K562 (cell line): ENCODE data around the gene CTIF. TPM values are rescaled to one million over a fixed set of nuclear protein-coding genes. Genes with fewer than 3 reads are reported as not detected.

Experiments used
- ATAC-seq: fragments of 200-7000 bp; cut with Tn5 transposase; 3 replicates; pipeline ENCODE4 v1.9.1; 2020; ENCODE audit warnings: moderate library complexity
- BruUV-seq: library from RNA; stranded (reverse); fragments of 400-500 nt; replicated peaks from 2 replicates; lab custom pipeline; 2021; lab: Mats Ljungman, UMichigan
- CTCF ChIA-PET: fragments of 300-600 bp; formaldehyde crosslinking; extraction: SDS; loops from one replicate; lab custom pipeline; 2021; ENCODE audit warnings: low intra/inter-chr PET ratio; lab: Yijun Ruan, JAX
- POLR2A ChIA-PET: fragments of 300-600, 350-650 bp; sonication (Branson Sonifier 250); formaldehyde crosslinking; extraction: SDS; loops from one replicate; lab custom pipeline; 2021; ENCODE audit warnings: antibody characterized with exemption, inconsistent platforms; lab: Yijun Ruan, JAX
- DNase-seq, 4 experiments: peaks; one replicate each; pipeline versions ENCODE4 v3.0.0 to v3.0.0-alpha.2; 2011 to 2018; ENCODE audit warnings: low spot score in 3 of 4, mixed read lengths in 3 of 4; ENCODE audit errors: extremely low read depth in 1 of 4
- FAIRE-seq: peaks from 2 replicates; lab custom pipeline; 2011; peaks lifted over from hg19 to GRCh38; lab: Jason Lieb, UNC
- H2AFZ ChIP-seq: 2 replicates; pipeline ENCODE4 v1.6.0; 2011; ENCODE audit warnings: low read depth, low read length, control low read depth, inconsistent platforms
- H3K27ac ChIP-seq: fragments of 200-600 bp; 3 replicates; pipeline ENCODE4 v1.8.0; 2011; ENCODE audit warnings: low read depth, mild to moderate bottlenecking, control low read depth, inconsistent platforms, low read length, moderate library complexity, mixed read lengths; ENCODE audit errors: extremely low read depth
- H3K27me3 ChIP-seq, 2 experiments: fragments of 300-600 bp in 1 of 2; 2 replicates in 1 of 2; 3 replicates in 1 of 2; pipeline versions ENCODE4 v1.6.0 to v1.8.0; 2011; ENCODE audit warnings: inconsistent platforms in 2 of 2, low read length in 2 of 2, mild to moderate bottlenecking in 1 of 2, mixed read lengths in 1 of 2, moderate library complexity in 1 of 2; ENCODE audit not compliant: control insufficient read depth in 2 of 2, insufficient read depth in 2 of 2
- H3K36me3 ChIP-seq: fragments of 300-600 bp; 3 replicates; pipeline ENCODE4 v1.8.0; 2011; ENCODE audit warnings: mild to moderate bottlenecking, low read length, inconsistent platforms; ENCODE audit not compliant: control insufficient read depth, insufficient read depth
- H3K4me1 ChIP-seq, 2 experiments: fragments of 200-600 bp in 1 of 2; replicated peaks in 1 of 2; 2 replicates in 1 of 2; 3 replicates in 1 of 2; pipeline versions ENCODE4 v1.5.1 to v1.8.0; 2011; ENCODE audit warnings: inconsistent platforms in 2 of 2, low read length in 2 of 2, mild to moderate bottlenecking in 1 of 2, mixed read lengths in 1 of 2, moderate library complexity in 1 of 2; ENCODE audit not compliant: control insufficient read depth in 2 of 2, insufficient read depth in 2 of 2
- H3K4me2 ChIP-seq: 2 replicates; pipeline ENCODE4 v1.6.1; 2011; ENCODE audit warnings: low read length, control low read depth, inconsistent platforms, mixed read lengths; ENCODE audit not compliant: insufficient read depth
- H3K4me3 ChIP-seq: fragments of 200-600 bp; sonication (generic), shearing (Covaris generic); 2 replicates; pipeline ENCODE4 v1.5.1; 2016; ENCODE audit warnings: control low read depth, inconsistent platforms
- H3K79me2 ChIP-seq: fragments of 200-600 bp; 3 replicates; pipeline ENCODE4 v1.8.0; 2011; ENCODE audit warnings: low read length, inconsistent platforms; ENCODE audit not compliant: control insufficient read depth, insufficient read depth
- H3K9ac ChIP-seq, 2 experiments: 2 replicates each; pipeline versions ENCODE4 v1.6.0 to v1.6.1; 2011; ENCODE audit warnings: low read depth in 2 of 2, low read length in 2 of 2, control low read depth in 1 of 2, inconsistent platforms in 1 of 2, mild to moderate bottlenecking in 1 of 2, mixed read lengths in 1 of 2; ENCODE audit not compliant: insufficient read depth in 1 of 2
- H3K9me1 ChIP-seq: one replicate; pipeline ENCODE4 v1.6.0; 2011; ENCODE audit warnings: inconsistent platforms, mild to moderate bottlenecking, low read length, moderate library complexity; ENCODE audit not compliant: control insufficient read depth, insufficient read depth
- H3K9me3 ChIP-seq: replicated peaks from 2 replicates; pipeline ENCODE4 v1.5.1; 2011; ENCODE audit warnings: low read depth, low read length, inconsistent platforms; ENCODE audit not compliant: control insufficient read depth, insufficient read depth
- H4K20me1 ChIP-seq: replicated peaks from 2 replicates; pipeline ENCODE4 v1.6.1; 2011; ENCODE audit warnings: low read length, inconsistent platforms, mixed read lengths; ENCODE audit not compliant: control insufficient read depth, insufficient read depth
- ATF7 ChIP-seq: fragments of 450-650 bp; IDR thresholded peaks from 2 replicates; pipeline ENCODE4 v1.7.1; 2014; ENCODE audit warnings: mild to moderate bottlenecking, moderate library complexity
- JUND ChIP-seq, 2 experiments: IDR thresholded peaks; 2 replicates in 1 of 2; 3 replicates in 1 of 2; pipeline ENCODE4 v1.6.1; 2011; ENCODE audit warnings: borderline replicate concordance in 2 of 2, low read depth in 2 of 2, low read length in 2 of 2, improper control_type of control experiment in 1 of 2, missing biosample characterization in 1 of 2, missing genetic modification characterization in 1 of 2, missing genetic modification reagents in 1 of 2
- MITF ChIP-seq: IDR thresholded peaks from 2 replicates; pipeline ENCODE4 v1.6.1; 2014; ENCODE audit warnings: antibody characterized with exemption
- NR2C2 ChIP-seq, 2 experiments: fragments of 200-800 bp in 1 of 2; sonication (Bioruptor generic) in 1 of 2; sonication (generic) in 1 of 2; formaldehyde crosslinking in 1 of 2; IDR thresholded peaks; 2 replicates each; pipeline versions ENCODE4 v1.6.1 to v1.8.0; 2016 to 2022; ENCODE audit warnings: mild to moderate bottlenecking in 1 of 2, missing compliant biosample characterization in 1 of 2, missing genetic modification characterization in 1 of 2, missing genetic modification reagents in 1 of 2
- NUFIP1 ChIP-seq: fragments of 450-650 bp; IDR thresholded peaks from 2 replicates; pipeline ENCODE4 v1.6.1; 2018; ENCODE audit not compliant: partially characterized antibody
- SMARCC2 ChIP-seq: fragments of 450-650 bp; IDR thresholded peaks from 2 replicates; pipeline ENCODE4 v1.6.1; 2017; ENCODE audit warnings: antibody characterized with exemption, moderate library complexity, mild to moderate bottlenecking, low read depth
- STAT5B ChIP-seq: fragments of 250-450 bp; sonication (Bioruptor Pico); IDR thresholded peaks from 2 replicates; pipeline ENCODE4 v1.8.0; 2021; ENCODE audit warnings: mild to moderate bottlenecking, inconsistent platforms
- USF1 ChIP-seq: sonication (generic); formaldehyde crosslinking; IDR thresholded peaks from 2 replicates; pipeline ENCODE4 v1.9.0; 2022; ENCODE audit warnings: mild to moderate bottlenecking, missing genetic modification reagents
- ZBTB5 ChIP-seq: fragments of 450-650 bp; IDR thresholded peaks from 2 replicates; pipeline ENCODE4 v1.6.1; 2017; ENCODE audit warnings: antibody characterized with exemption
- ZNF277 ChIP-seq: fragments of 250-450 bp; sonication (Bioruptor Pico); IDR thresholded peaks from 2 replicates; pipeline ENCODE4 v1.8.0; 2022; ENCODE audit warnings: inconsistent platforms, mild to moderate bottlenecking, moderate library complexity, borderline replicate concordance
- WGBS: fragments of 100-300 bp; shearing (Covaris generic); methylation state at CpG from one replicate; pipeline ENCODE4 v1.1.6; 2016; ENCODE audit warnings: low coverage, mixed read lengths; ENCODE audit not compliant: insufficient coverage; ENCODE audit errors: missing lambda C conversion rate; 5-methylcytosine and 5-hydroxymethylcytosine counted together
- in situ Hi-C: fragments of 300-500 bp; cut with MboI; formaldehyde crosslinking; loops from 4 replicates; pipeline ENCODE4 v1.15.0; 2018; ENCODE audit warnings: inconsistent platforms, mixed read lengths
- intact Hi-C: fragments of 100-400 bp; cut with micrococcal nuclease; formaldehyde crosslinking; loops from 2 replicates; pipeline ENCODE4 v1.14.2; 2022
- polyA plus RNA-seq, 8 experiments: library from polyadenylated mRNA; depleted of rRNA in 4 of 8; stranded (reverse) in 5 of 8; unstranded in 3 of 8; fragments of >200 nt; fragmentation: Nextera tagmentation in 2 of 8; fragmentation: Illumina TruSeq in 1 of 8; extraction: Ambion mirVana in 2 of 8; extraction: Trizol in 1 of 8; gene quantifications; 2 replicates each; pipeline versions ENCODE4 v1.2.1 to v1.2.3, GENCODE V29; 2011 to 2014; ENCODE audit warnings: inconsistent platforms in 1 of 8, missing spikeins in 1 of 8
- total RNA-seq, 7 experiments: library from RNA; depleted of rRNA in 6 of 7; stranded (reverse); fragments of >200 nt in 6 of 7; fragmentation: Illumina TruSeq in 2 of 7; extraction: Trizol in 2 of 7; gene quantifications; 2 replicates each; pipeline versions ENCODE4 v1.2.1 to v1.2.3, GENCODE V29; 2011 to 2021; ENCODE audit warnings: low replicate concordance in 1 of 7

Gene CTIF
- total and polyA plus RNA-seq, 9 of the 15 experiments (the other 6 are each of a cell fraction or from before 2014, with no cell fraction given) = 0.17 to 11.5 (median 2.2) TPM

GRCh38 chr18:48800876-48801727 is 262.3 kb downstream of the CTIF start (continued):
- TF ChIP-seq ZBTB5 = no peak

- BruUV-seq = no TSS peak
- WGBS = 35% methylated on average over 6 of the region's 7 CpGs
- Histone ChIP-seq H4K20me1 (no peaks in the 10 kb centered on the region; the same call in 1 of the 2 replicates), H3K79me2 (no peaks in the 10 kb centered on the region), H3K27ac (no peak overlapping the region), H3K9me1 (no peaks in the 10 kb centered on the region), H3K9me3 (no peaks in the 10 kb centered on the region), H2AFZ (no peak overlapping the region), H3K9ac (0 out of 4 replicates have a peak overlapping the region, but pooled peaks of 1 of the 2 experiments have one; percentile 14), H3K4me2 (no peak overlapping the region), H3K27me3 (no peaks in the 10 kb centered on the region), H3K4me1 (peaks cover 8 to 23% of the 10 kb centered on the region in 2 experiments; a peak in 4 of 5 replicates), H3K36me3 (no peaks in the 10 kb centered on the region), H3K4me3 (no peak overlapping the region)
- ATAC-seq (no peak; the same call in 2 of the 3 replicates), DNase-seq (no peak), FAIRE-seq (no peak)
- POLR2A ChIA-PET = interaction anchor here (0.7 to 1.0 kb wide), 2 partner anchors 12 to 262 kb away, joined by 3 read pairs; no protein-coding TSS in a partner anchor
- CTCF ChIA-PET = no interaction called here
- intact Hi-C loops = no loop called here
- in situ Hi-C loops = no loop called here
- TF ChIP-seq ZNF277 (no peak), SMARCC2 (no peak), USF1 (CRISPR knock-in tag) (peak; percentile 10; the same call in 1 of the 2 replicates), MITF (no peak), STAT5B (CRISPR knock-in tag) (no peak), ATF7 (peak; percentile 24; the same call in 1 of the 2 replicates), NUFIP1 (no peak), NR2C2 (CRISPR knock-in tag; IDR thresholded peaks at IDR 0.05) (no peak), NR2C2 (tag; IDR thresholded peaks at IDR 0.05) (peak; percentile 78), JUND (IDR thresholded peaks at IDR 0.05; ENCODE audit: borderline replicate concordance, low read depth, low read length) (peak; percentile 39; the same call in 1 of the 2 replicates), JUND (tag; IDR thresholded peaks at IDR 0.05; ENCODE audit: borderline replicate concordance, low read depth, low read length) (no peak)
These were observed 263.1 kb downstream of the CTIF start for GRCh38 chr18:48801728-48802542.
